Left ventricle myocardium inferior (tissue), 1 donor: ENCODE results near the gene GPT2. TPM values are rescaled to one million over a fixed set of nuclear protein-coding genes. Genes with fewer than 3 reads are reported as not detected.

Experiments used
- DNase-seq: peaks from one replicate; pipeline ENCODE4 v3.0.0-alpha.2; 2020
- H3K27ac ChIP-seq: fragments of 200-600 bp; replicated peaks from 2 replicates; pipeline ENCODE4 v1.8.0; 2021
- H3K27me3 ChIP-seq: fragments of 200-600 bp; 2 replicates; pipeline ENCODE4 v1.8.0; 2021; ENCODE audit warnings: low read depth
- H3K36me3 ChIP-seq: fragments of 200-600 bp; 2 replicates; pipeline ENCODE4 v1.8.0; 2021
- H3K4me1 ChIP-seq: fragments of 200-600 bp; 2 replicates; pipeline ENCODE4 v1.8.0; 2021
- H3K4me3 ChIP-seq: fragments of 200-600 bp; 2 replicates; pipeline ENCODE4 v1.8.0; 2021; ENCODE audit warnings: mild to moderate bottlenecking, moderate library complexity
- H3K9me3 ChIP-seq: fragments of 200-600 bp; replicated peaks from 2 replicates; pipeline ENCODE4 v1.8.0; 2021
- CTCF ChIP-seq: fragments of 200-600 bp; IDR thresholded peaks from 2 replicates; pipeline ENCODE4 v1.8.0; 2021; ENCODE audit warnings: antibody characterized with exemption, mild to moderate bottlenecking, borderline replicate concordance
- intact Hi-C: fragments of 100-400 bp; cut with micrococcal nuclease; formaldehyde crosslinking; loops from one replicate; pipeline ENCODE4 v1.11.0; 2022
- total RNA-seq: library from RNA; stranded (reverse); fragmentation: NEBNext Ultra II Directional; extraction: Animal tissue kit (Norgen Biotek cat#: 25700); gene quantifications from one replicate; pipeline ENCODE4 v1.2.1, GENCODE V29; 2021
- donor health status: DM: no; HTN: yes; CAD: no; lungs with severe emphysema.

The GPT2 gene
- total RNA-seq, 1 donor from 2014 or later = 17.8 TPM

- Histone ChIP-seq H3K27me3 (peaks cover 7% of the 10 kb centered on the region), H3K4me3 (no peak overlapping the region), H3K27ac (no peak overlapping the region), H3K4me1 (peaks cover under 1% of the 10 kb centered on the region), H3K36me3 (no peaks in the 10 kb centered on the region), H3K9me3 (no peaks in the 10 kb centered on the region)
- no peak for TF ChIP-seq CTCF
- intact Hi-C loops = loop anchor here (10.0 kb wide), 1 partner anchor 53 kb away; no protein-coding TSS in a partner anchor
- DNase-seq = no peak
Observed at GRCh38 chr16:46852130-46852529, 32.0 kb upstream of the GPT2 start.

GRCh38 chr16:46853713-46854443 lies 30.3 kb upstream of the GPT2 start:
- Histone ChIP-seq H3K4me3 (no peak overlapping the region), H3K27ac (no peak overlapping the region), H3K9me3 (no peaks in the 10 kb centered on the region), H3K4me1 (peaks cover 5% of the 10 kb centered on the region), H3K36me3 (no peaks in the 10 kb centered on the region), H3K27me3 (no peaks in the 10 kb centered on the region)
- intact Hi-C loops = loop anchor here (10.0 kb wide), 1 partner anchor 51 kb away; no protein-coding TSS in a partner anchor
- TF ChIP-seq CTCF = peak; percentile 90
- peak; percentile 71 for DNase-seq

- Histone ChIP-seq H3K4me3 (no peak overlapping the region), H3K36me3 (no peaks in the 10 kb centered on the region), H3K27me3 (no peaks in the 10 kb centered on the region), H3K27ac (no peak overlapping the region), H3K9me3 (no peaks in the 10 kb centered on the region), H3K4me1 (peaks cover 5% of the 10 kb centered on the region)
- TF ChIP-seq CTCF = no peak
- DNase-seq = no peak
- intact Hi-C loops = loop anchor here (10.0 kb wide), 1 partner anchor 50 kb away; no protein-coding TSS in a partner anchor
Observed at GRCh38 chr16:46854846-46855245, 29.3 kb upstream of the GPT2 start.

- intact Hi-C loops = loop anchor here (10.0 kb wide), 1 partner anchor 49 kb away; no protein-coding TSS in a partner anchor
- TF ChIP-seq CTCF = no peak
- Histone ChIP-seq H3K27me3 (no peaks in the 10 kb centered on the region), H3K36me3 (no peaks in the 10 kb centered on the region), H3K4me1 (peaks cover 5% of the 10 kb centered on the region), H3K4me3 (no peak overlapping the region), H3K27ac (no peak overlapping the region), H3K9me3 (no peaks in the 10 kb centered on the region)
- no peak for DNase-seq
Observed at GRCh38 chr16:46855389-46855788, 28.8 kb upstream of the GPT2 start.

GRCh38 chr16:46857368-46857945 lies 26.7 kb upstream of the GPT2 start:
- no peak overlapping the region for H3K4me3 ChIP-seq
- H3K9me3 ChIP-seq = no peaks in the 10 kb centered on the region
- H3K27ac ChIP-seq = no peak overlapping the region
- no peaks in the 10 kb centered on the region for H3K27me3 ChIP-seq
- peak; percentile 49 for TF ChIP-seq CTCF
- no peak for DNase-seq
- H3K4me1 ChIP-seq = peaks cover 5% of the 10 kb centered on the region
- intact Hi-C loops = loop anchor here (10.0 kb wide), 1 partner anchor 47 kb away; no protein-coding TSS in a partner anchor
- no peaks in the 10 kb centered on the region for H3K36me3 ChIP-seq
